Testis (tissue), 2 donors: ENCODE results near the gene CDKN1C.

Source experiments
- CTCF ChIP-seq, 3 experiments: fragments of 450-650 bp in 2 of 3; fragments of 200-600 bp in 1 of 3; sonication (generic) in 1 of 3; IDR thresholded peaks; one replicate each; pipeline ENCODE4 v1.5.1; 2016 to 2019; ENCODE audit warnings: antibody characterized with exemption in 3 of 3, mild to moderate bottlenecking in 2 of 3, moderate library complexity in 1 of 3
- POLR2A ChIP-seq: fragments of 450-650 bp; IDR thresholded peaks from one replicate; pipeline ENCODE4 v1.6.1; 2017; ENCODE audit warnings: antibody characterized with exemption, mild to moderate bottlenecking, moderate library complexity

GRCh38 chr11:2867142-2867541 lies 18.4 kb downstream of the CDKN1C start:
- TF ChIP-seq POLR2A (no peak), CTCF (IDR thresholded peaks at IDR 0.05) (no peak)
